ENCODE results near the gene MAPK8IP2.

- TF ChIP-seq CTCF (IDR thresholded peaks at IDR 0.05), result no peak
- TF ChIP-seq REST (IDR thresholded peaks at IDR 0.05; ENCODE audit: low read depth, low read length), result no peak
These were observed 26.2 kb upstream of the MAPK8IP2 start for GRCh38 chr22:50574383-50574755.
